ENCODE measurements around the gene LIME1.
A peak's percentile ranks its signal among the peaks of the same experiment; 100 is the strongest.

Gene LIME1, protein sequence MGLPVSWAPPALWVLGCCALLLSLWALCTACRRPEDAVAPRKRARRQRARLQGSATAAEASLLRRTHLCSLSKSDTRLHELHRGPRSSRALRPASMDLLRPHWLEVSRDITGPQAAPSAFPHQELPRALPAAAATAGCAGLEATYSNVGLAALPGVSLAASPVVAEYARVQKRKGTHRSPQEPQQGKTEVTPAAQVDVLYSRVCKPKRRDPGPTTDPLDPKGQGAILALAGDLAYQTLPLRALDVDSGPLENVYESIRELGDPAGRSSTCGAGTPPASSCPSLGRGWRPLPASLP

DNA sequence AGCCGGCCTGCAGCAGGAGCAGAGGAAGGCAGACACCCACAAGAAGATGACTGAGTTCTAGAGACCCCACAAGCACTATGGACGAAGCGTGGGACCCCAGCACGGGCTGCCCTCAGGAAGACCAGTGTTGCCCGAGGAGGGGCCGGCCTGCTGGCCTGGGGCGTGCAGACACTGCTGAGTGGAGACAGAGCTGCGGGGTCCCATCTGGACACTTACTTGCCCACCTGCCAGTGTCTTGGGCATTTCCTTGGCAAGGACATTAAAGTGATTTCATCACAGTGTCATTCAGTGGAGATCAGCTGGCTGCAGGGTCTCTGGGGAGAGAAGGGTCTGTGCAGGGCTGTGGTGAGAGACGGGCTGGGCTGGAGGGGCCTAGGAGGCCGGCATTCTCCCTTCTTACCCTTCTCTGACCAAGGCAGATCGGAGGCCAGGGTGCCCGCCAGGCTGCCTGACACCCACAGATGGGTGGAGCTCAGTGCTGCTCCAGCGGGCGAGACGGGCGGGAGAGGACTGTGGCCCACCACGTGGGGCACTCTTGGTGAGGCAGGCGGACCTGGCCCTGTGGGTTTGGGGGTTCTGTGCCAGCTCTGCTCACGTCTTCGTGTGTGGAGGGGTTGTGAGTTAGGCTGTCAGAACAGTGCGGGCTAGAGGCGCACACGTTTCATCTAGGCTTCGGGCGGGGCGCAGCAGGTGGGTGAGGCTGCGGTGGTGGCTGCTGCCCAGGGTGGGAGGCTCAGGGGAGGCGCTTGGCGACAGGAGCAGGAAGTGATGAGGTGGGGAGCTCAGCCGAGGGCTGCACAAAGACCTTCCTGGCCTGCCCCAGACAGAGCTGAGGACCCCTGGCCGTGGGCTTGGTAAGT is at the start of gene LIME1:
Gene LIME1 (plus strand): TSS at position 806 of the 860 bp plus-strand sequence. CDS start 886 bp downstream, outside the sequence.
- Mint-ChIP-seq H3K9me3 (no peaks in the 10 kb centered on the region), H3K4me3 (peak within 1 kb of the TSS; percentile 40 to 90), H3K4me1 (peaks cover 31% of the 10 kb centered on the region), H3K27me3 (no peaks in the 10 kb centered on the region), H3K27ac (peak within 1 kb of the TSS; percentile 38 to 94)
- ATAC-seq = peak; percentile 54
- DNase-seq = peak; percentile 68

DNA sequence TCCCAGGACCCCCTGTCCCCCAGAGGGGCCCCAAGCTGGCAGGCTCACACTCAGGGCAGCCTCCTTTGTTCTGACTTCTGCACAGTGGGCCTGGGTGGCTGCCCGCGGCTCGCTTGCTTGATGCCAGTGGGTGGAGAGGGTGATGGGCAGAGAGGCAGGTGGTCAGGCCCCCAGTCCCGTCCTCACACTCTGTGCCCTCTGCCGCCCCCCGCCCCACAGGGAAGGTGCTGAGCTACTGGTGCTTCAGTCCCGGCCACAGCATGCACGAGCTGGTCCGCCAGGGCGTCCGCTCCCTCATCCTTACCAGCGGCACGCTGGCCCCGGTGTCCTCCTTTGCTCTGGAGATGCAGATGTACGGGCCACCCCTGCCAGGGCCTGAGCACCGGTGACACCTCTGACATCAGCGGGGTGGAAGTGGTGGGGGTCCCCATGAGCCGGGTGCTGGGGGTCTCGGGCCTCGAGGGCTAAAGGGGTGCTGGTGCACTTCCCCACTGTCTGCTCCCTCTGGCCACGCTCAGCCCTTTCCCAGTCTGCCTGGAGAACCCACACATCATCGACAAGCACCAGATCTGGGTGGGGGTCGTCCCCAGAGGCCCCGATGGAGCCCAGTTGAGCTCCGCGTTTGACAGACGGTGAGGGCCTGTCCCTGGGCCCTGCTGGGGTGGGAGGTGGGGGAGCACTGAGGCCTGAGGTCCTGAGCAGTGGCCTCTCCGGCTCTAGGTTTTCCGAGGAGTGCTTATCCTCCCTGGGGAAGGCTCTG is 48.9 kb upstream of the LIME1 start:
- no peak for ATAC-seq
- DNase-seq = no peak
- Mint-ChIP-seq H3K9me3 (no peaks in the 10 kb centered on the region), H3K27me3 (no peaks in the 10 kb centered on the region), H3K27ac (peak overlapping the region in 1 of 2 donors; percentile 92), H3K4me1 (peaks cover 43% of the 10 kb centered on the region), H3K4me3 (peak overlapping the region in 1 of 2 donors; percentile 44)

DNA sequence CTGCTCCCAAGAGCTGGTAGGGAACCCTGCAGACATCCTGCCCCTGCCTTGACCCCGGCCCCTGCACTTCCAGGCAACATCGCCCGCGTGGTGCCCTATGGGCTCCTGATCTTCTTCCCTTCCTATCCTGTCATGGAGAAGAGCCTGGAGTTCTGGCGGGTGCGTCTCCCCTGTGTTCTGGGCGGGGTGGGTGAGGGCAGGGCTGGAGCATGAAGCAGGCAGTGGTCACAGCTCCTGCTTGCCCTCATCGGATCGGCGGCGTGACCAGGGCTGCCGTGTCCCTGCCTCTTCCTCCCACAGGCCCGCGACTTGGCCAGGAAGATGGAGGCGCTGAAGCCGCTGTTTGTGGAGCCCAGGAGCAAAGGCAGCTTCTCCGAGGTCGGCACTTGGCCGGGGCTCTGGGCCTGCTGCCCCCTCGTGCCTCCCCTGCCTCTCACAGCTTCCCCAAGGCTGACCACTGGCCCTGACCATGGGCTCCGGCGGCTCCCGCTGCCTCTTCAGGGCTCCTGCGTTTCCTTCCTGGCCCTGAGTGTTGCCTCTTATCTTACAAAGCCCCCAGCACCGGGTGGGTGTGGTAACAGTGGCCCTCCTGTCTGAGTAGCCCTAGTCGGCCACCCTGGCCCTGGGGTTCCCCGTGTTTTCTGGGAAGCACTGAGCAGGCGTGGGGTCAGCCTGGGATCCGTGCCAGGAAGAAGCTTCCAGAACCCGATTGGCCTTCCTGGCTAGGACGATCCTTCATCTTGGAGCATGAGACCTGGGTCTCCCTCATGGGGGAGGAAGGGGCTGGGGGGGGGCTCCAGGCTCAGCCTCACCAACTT is 48.0 kb upstream of the LIME1 start:
- peak in 1 of 2 donors; percentile 9 for DNase-seq
- peak overlapping the region in 1 of 2 donors; percentile 54 for H3K27ac Mint-ChIP-seq

DNA sequence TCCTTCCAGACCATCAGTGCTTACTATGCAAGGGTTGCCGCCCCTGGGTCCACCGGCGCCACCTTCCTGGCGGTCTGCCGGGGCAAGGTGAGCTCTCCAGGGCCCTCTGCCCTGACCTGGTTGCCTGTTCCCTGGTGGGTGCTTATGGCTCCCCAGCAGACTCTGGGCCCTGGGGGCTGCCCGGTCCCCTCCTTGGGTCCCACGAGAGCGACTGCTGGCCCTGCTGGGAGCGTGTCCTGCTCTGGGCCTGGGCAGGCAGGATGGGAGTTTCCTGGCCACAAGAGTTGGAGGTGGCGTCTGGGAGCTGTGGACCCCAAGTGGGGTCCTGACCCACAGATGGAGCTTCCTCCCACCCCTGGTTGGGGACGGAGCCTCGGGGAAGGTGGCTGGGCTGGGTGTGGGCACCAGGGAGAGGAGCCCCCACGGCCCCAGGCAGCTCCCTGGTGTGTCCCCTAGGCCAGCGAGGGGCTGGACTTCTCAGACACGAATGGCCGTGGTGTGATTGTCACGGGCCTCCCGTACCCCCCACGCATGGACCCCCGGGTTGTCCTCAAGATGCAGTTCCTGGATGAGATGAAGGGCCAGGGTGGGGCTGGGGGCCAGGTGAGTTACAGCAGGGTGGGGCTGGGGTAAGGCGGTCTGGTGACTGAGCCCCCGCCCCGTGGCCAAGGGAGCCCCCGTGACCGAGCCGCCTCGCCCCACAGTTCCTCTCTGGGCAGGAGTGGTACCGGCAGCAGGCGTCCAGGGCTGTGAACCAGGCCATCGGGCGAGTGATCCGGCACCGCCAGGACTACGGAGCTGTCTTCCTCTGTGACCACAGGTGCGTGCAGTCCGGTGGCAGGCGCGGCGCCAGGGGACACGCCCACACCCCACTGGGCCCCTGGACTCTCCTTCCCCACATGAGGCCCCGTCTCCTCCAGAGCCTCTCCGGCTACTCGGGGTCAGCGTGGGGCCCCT is 47.1 kb upstream of the LIME1 start:
- H3K27ac Mint-ChIP-seq = no peak overlapping the region
- no peaks in the 10 kb centered on the region for H3K9me3 Mint-ChIP-seq
- H3K4me3 Mint-ChIP-seq = no peak overlapping the region
- peaks cover 49% of the 10 kb centered on the region for H3K4me1 Mint-ChIP-seq
- DNase-seq (no peak), ATAC-seq (no peak)
- H3K27me3 Mint-ChIP-seq = no peaks in the 10 kb centered on the region

More for the DNA sequence above, 48.0 kb upstream of the LIME1 start:
- no peak overlapping the region for H3K4me3 Mint-ChIP-seq
- no peaks in the 10 kb centered on the region for H3K27me3 Mint-ChIP-seq
- ATAC-seq = no peak
- H3K4me1 Mint-ChIP-seq = peaks cover 42% of the 10 kb centered on the region
- H3K9me3 Mint-ChIP-seq = no peaks in the 10 kb centered on the region

DNA sequence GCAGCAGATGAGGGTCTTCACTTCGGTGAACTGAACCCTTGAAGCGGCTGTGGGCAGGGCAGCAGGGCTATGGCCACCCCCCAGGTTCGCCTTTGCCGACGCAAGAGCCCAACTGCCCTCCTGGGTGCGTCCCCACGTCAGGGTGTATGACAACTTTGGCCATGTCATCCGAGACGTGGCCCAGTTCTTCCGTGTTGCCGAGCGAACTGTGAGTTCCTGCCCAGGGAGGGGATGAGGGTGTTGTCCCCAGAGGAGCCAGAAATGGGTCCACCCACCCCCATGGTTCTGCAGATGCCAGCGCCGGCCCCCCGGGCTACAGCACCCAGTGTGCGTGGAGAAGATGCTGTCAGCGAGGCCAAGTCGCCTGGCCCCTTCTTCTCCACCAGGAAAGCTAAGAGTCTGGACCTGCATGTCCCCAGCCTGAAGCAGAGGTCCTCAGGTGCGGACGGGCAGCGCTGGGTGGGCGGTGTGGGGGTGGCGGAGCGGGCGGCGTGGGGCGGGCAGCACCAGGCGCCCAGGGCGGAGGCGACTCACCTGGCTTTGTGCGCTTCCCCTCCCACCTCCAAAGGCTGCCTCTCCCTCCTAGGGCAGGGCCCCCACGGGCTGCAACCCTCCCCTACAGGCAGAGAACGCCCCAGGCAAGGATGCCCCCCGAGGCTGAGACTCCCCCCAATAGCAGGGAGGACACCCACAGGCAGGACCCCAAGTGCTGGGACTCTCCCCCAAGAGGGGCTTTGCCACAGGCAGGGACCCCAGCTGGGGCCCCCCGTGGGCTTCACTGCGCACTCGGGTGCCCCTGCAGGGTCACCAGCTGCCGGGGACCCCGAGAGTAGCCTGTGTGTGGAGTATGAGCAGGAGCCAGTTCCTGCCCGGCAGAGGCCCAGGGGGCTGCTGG is 46.2 kb upstream of the LIME1 start:
- ATAC-seq (peak; percentile 7), DNase-seq (no peak)
- H3K27me3 Mint-ChIP-seq = no peaks in the 10 kb centered on the region
- H3K4me3 Mint-ChIP-seq = no peak overlapping the region
- H3K4me1 Mint-ChIP-seq = peaks cover 41% of the 10 kb centered on the region
- H3K9me3 Mint-ChIP-seq = no peaks in the 10 kb centered on the region
- peak overlapping the region in 1 of 2 donors; percentile 42 for H3K27ac Mint-ChIP-seq

DNA sequence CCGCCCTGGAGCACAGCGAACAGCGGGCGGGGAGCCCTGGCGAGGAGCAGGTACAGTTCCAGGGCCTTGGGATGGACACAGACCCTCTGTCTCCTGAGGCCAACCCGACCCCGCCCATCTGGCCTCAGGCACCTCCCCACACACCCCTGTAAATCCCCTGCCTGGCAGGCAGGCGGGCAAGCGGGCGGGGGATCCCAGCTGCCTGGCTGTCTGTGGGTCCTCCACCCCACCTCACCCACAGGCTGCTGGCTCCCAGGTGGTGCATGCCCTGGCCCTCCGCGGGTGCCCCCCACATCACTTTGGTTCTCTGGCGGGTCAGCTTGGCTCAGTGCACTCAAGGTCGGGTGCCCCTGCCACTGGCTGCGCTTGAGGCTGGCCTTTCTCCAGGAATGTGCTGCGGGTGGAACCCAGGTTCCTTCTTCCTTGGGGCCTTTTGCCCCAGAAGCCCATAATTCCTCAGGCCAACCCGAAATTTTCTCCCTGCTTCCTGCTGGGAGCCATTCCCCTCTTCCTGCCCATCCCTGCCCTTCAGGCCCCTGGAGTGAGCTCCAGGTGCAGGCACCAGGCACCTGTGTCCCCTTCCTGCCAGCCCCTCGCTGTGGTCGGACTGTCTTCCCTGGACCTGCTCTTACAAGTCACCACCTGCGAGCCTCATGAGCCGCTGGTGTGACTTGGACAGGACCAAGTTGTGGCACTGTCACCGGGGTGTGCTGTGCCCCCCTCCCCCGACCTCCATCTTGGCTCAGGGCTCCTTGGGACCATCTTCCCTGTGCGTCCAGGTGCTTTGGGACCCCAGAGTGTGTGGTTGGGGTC is 45.4 kb upstream of the LIME1 start:
- H3K27me3 Mint-ChIP-seq = no peaks in the 10 kb centered on the region
- H3K9me3 Mint-ChIP-seq = no peaks in the 10 kb centered on the region
- no peak for ATAC-seq
- H3K4me1 Mint-ChIP-seq = peaks cover 37% of the 10 kb centered on the region
- DNase-seq = no peak
- peak overlapping the region in 1 of 2 donors; percentile 77 for H3K27ac Mint-ChIP-seq
- peak overlapping the region in 1 of 2 donors; percentile 39 for H3K4me3 Mint-ChIP-seq

DNA sequence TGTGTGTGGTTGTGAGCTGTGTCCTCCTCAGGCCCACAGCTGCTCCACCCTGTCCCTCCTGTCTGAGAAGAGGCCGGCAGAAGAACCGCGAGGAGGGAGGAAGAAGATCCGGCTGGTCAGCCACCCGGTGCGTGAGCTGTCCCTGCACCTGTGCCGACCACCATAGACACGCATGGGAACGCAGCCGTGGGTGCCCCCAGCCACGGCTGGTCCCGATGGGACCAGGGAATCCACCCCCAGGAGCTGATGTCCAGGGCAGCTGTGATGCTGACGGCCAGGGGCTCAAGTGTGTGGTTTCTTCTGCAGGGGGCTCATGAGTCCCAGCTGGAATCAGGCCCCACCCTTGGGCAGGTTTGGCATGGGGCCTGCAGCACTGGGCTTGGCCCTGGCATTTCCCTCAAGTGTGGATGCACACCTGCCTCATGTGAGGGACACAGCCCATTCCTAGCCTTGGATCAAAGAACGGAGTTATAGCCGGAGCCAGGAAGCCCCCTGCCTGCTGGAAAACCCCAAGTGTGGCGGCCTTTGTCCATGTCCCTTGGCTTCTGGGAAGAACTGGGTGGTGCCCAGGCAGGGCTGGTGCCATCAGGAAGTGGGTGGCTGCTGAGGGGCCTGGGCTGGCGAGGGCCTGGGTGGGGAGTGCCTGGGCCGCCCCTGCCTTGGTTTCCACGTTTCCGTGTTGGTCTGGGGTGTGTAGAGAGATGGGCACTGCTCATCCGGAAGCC is 44.6 kb upstream of the LIME1 start:
- Mint-ChIP-seq H3K9me3 (no peaks in the 10 kb centered on the region), H3K4me1 (peaks cover 37% of the 10 kb centered on the region), H3K27ac (peak overlapping the region in 1 of 2 donors; percentile 77), H3K4me3 (peak overlapping the region in 1 of 2 donors; percentile 39), H3K27me3 (no peaks in the 10 kb centered on the region)
- ATAC-seq (no peak), DNase-seq (no peak)

DNA sequence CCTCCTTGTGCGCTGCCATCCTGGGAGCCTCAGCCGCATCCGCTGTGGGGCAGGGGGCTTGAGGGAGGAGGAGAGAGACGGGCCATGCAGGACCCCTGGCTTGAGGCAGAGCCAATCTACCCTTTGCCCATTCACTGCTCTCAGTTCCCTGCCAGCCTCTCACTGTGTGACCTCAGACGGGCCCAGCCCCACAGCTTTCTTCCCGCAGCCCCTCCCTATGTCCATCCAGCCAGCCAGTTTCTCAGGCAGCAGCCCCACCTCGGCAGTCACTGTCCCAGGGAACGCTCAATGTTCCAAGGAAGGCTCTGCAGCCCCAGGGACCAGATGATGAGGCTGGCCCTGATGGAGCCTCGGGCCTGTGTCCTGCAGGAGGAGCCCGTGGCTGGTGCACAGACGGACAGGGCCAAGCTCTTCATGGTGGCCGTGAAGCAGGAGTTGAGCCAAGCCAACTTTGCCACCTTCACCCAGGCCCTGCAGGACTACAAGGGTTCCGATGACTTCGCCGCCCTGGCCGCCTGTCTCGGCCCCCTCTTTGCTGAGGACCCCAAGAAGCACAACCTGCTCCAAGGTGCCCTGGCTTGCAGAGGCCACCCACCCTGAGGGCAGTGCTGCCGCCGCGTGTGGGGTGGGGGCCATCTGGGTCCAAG is 43.9 kb upstream of the LIME1 start:
- no peak for DNase-seq
- no peak for ATAC-seq
- H3K27me3 Mint-ChIP-seq = no peaks in the 10 kb centered on the region
- peaks cover 37% of the 10 kb centered on the region for H3K4me1 Mint-ChIP-seq
- H3K9me3 Mint-ChIP-seq = no peaks in the 10 kb centered on the region
- no peak overlapping the region for H3K4me3 Mint-ChIP-seq
- peak overlapping the region; percentile 19 to 94 for H3K27ac Mint-ChIP-seq

DNA sequence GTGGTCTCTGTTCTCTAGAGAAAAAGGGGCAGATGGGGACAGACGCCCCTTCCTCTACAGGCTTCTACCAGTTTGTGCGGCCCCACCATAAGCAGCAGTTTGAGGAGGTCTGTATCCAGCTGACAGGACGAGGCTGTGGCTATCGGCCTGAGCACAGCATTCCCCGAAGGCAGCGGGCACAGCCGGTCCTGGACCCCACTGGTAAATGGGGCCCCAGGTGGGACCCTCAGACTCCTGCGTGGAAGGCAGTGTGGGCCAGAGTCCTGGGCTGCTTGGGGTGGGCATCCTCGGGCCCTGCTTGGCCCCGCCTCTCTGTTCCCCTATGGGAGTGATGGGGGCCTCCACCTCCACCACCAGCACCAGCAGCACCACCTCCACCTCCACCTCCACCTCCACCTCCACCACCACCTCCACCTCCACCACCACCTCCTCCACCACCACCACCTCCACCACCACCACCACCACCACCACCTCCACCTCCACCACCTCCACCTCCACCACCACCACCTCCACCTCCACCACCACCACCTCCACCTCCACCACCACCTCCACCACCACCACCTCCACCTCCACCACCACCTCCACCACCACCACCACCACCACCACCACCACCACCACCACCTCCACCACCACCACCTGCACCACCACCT is 43.3 kb upstream of the LIME1 start:
- ATAC-seq = no peak
- Mint-ChIP-seq H3K27ac (peak overlapping the region in 1 of 2 donors; percentile 94), H3K27me3 (no peaks in the 10 kb centered on the region)

DNA sequence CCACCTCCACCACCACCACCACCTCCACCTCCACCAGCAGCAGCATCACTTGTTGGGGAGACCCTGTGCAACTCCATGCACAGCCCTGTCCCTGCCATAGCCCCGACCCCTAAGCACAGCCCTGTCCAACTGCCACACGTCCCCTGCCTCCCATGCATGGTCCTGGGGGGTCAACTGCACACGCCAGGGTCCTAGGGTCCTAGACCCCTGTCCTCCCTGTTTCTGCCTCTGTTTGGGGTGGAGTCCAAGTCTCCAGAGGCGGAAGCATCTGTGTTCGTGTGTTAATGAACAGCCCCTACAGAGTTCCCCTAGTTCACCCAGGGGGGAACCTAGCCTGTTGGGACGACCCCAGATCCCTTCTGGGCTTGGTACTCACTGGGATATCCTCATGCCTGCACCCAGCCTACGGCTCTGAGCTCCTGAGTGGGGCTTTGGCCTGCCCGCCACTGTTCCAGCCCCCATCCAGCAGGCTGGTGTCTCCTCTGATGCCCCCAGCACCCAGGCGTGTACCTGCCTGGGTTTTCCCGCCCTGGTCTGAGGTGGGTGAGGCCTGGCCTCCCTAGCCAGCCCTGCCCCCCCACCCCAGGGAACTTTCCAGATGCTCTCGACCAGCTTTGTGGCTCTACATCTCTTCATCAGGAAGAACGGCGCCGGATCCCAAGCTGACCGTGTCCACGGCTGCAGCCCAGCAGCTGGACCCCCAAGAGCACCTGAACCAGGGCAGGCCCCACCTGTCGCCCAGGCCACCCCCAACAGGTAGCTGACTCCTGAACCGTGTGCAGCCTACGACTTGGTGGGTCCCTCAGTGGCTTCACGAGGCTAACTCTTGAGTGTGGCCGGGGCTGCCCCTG is 42.5 kb upstream of the LIME1 start:
- peak overlapping the region in 1 of 2 donors; percentile 61 for H3K4me3 Mint-ChIP-seq
- no peaks in the 10 kb centered on the region for H3K9me3 Mint-ChIP-seq
- H3K4me1 Mint-ChIP-seq = peaks cover 44% of the 10 kb centered on the region

More for the DNA sequence above, 43.3 kb upstream of the LIME1 start:
- Mint-ChIP-seq H3K4me1 (peaks cover 40% of the 10 kb centered on the region), H3K9me3 (no peaks in the 10 kb centered on the region), H3K4me3 (no peak overlapping the region)
- DNase-seq = no peak

More for the DNA sequence above, 42.5 kb upstream of the LIME1 start:
- DNase-seq = no peak
- Mint-ChIP-seq H3K27ac (peak overlapping the region in 1 of 2 donors; percentile 99), H3K27me3 (no peaks in the 10 kb centered on the region)
- no peak for ATAC-seq
